ENCODE measurements around the gene KLHL28. TPM values are rescaled to one million over a fixed set of nuclear protein-coding genes. Genes with fewer than 3 reads are reported as not detected.
"Not testable (repeated sequence)": the region's sequence is repeated elsewhere in the genome, so short reads cannot be mapped to it uniquely, and the experiment has no call there.

The KLHL28 gene
- total and polyA plus RNA-seq, 3 experiments from 2014 or later: 12.3 to 45.3 (median 13.4) TPM

DNA sequence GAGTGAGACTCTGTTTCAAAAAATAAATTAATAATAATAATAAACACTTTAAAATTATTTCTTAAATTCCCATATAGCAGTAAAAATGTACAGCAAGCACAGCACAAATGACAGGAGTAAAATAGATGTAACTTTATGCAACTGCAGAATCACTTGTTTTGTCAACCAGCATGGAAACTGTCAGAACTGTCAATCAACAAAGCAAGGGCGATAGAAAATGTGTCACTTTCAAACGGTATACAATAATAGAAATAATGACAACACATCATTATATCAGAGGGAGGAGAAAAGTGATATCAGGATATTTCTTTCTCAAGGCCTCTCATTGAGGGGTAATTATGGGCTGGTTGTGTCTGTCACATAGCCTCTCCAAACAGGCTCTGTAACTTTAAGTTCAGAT lies 68.2 kb downstream of the KLHL28 start:
- Histone ChIP-seq H3K4me1 (ENCODE audit: insufficient read depth, low read length) (peaks cover 16% of the 10 kb centered on the region), H3K36me3 (ENCODE audit: insufficient read depth, low read length) (no peaks in the 10 kb centered on the region), H3K9me3 (ENCODE audit: low read length) (no peaks in the 10 kb centered on the region), H3K27me3 (ENCODE audit: insufficient read depth, low read length, poor library complexity, severe bottlenecking) (no peaks in the 10 kb centered on the region), H3K4me3 (ENCODE audit: low read length) (no peak overlapping the region), H3K27ac (ENCODE audit: low read depth, low read length) (no peak overlapping the region)
- CTCF ChIA-PET: no interaction called here
- no peak for DNase-seq
- peaks cover 0 to 4% (median 0%) of the 10 kb centered on the region in 5 donors for H3K9me3 Mint-ChIP-seq
- H3K4me1 Mint-ChIP-seq: peaks cover 13 to 20% (median 16%) of the 10 kb centered on the region in 3 donors
- no peak overlapping the region for H3K27ac Mint-ChIP-seq
- peaks cover 1 to 3% of the 10 kb centered on the region in 2 donors for H3K27me3 Mint-ChIP-seq
- H3K4me3 Mint-ChIP-seq: no peak overlapping the region
- peaks cover 0 to 2% (median 0%) of the 10 kb centered on the region in 3 donors for H3K36me3 Mint-ChIP-seq
- POLR2A ChIA-PET: no interaction called here

DNA sequence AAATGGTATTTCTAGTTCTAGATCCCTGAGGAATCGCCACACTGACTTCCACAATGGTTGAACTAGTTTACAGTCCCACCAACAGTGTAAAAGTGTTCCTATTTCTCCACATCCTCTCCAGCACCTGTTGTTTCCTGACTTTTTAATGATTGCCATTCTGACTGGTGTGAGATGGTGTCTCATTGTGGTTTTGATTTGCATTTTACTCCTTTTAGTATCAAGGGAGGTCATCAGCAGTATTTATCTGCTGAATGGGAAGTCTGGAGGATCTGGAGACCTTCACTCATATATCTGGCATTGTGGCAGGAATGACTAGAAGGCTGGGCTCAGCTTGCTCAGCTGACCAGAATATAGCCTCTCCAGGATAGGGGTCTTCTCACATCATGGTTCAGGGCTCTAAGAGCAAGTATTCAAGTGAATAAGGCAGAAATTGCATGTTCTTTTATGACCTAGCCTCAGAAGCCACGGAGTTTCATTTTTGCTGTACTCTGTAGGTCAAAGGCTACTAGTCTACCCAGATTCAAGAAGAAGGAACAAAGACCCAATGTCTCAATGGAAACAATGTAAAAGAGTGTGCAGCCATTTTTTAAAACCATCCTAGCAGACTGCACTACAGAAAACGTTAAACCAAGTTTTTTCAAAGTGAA lies 69.9 kb downstream of the KLHL28 start:
- POLR2A ChIA-PET; H3K36me3 ChIP-seq (ENCODE audit: insufficient read depth, low read length); H3K9me3 Mint-ChIP-seq; H3K4me1 Mint-ChIP-seq; H3K4me3 ChIP-seq (ENCODE audit: low read length); H3K27ac ChIP-seq (ENCODE audit: low read depth, low read length); H3K36me3 Mint-ChIP-seq; H3K4me1 ChIP-seq (ENCODE audit: insufficient read depth, low read length); CTCF ChIA-PET; H3K9me3 ChIP-seq (ENCODE audit: low read length); H3K27me3 Mint-ChIP-seq; H3K4me3 Mint-ChIP-seq; H3K27me3 ChIP-seq (ENCODE audit: insufficient read depth, low read length, poor library complexity, severe bottlenecking); DNase-seq; H3K27ac Mint-ChIP-seq: not testable (repeated sequence)

DNA sequence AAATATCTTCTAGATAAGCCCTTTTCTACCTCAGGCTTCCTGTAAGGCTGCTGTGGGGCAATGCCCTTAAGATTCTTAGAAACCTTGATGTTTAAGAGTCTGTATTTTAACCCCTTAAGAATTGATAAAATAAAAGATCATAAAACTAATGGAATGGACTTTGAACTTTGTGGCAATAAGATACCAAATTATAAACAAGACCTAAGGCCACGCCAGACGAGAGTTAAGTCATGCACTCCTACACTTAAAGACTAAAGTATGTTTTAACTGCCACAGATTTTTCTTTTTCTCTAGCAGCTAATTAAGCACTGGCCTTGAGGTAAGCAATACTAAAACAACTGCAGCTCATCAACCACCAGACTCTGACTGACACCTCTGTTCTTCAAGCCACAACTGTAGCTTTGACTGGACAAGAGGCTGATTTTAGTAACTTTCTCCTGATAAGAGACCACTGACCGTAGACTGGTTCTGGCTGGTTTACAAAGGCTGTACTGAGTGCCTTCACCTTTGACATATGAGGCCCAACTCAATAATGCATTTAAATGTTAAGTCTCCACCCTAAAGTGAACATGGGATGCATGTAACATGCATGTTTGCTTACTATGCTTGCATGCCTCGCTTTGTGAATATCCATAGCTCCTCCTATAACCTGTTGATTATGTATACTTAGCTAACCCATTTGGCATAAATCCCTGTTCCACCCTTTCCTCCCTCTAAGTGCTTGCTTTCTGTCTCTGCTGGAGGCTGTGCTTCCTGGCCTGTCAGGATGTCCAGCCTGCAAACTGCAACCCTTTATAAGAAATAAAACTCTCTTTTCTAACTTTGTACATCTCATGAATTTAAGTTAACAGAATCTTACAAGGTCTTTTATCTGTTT lies 71.9 kb downstream of the KLHL28 start:
- Mint-ChIP-seq H3K36me3 (no peaks in the 10 kb centered on the region), H3K4me1 (no peaks in the 10 kb centered on the region), H3K27me3 (peaks cover 1 to 3% of the 10 kb centered on the region in 2 donors), H3K27ac (no peak overlapping the region), H3K4me3 (no peak overlapping the region), H3K9me3 (peaks cover 0 to 3% (median 0%) of the 10 kb centered on the region in 5 donors)
- H3K9me3 ChIP-seq (ENCODE audit: low read length): no peaks in the 10 kb centered on the region
- H3K4me1 ChIP-seq (ENCODE audit: insufficient read depth, low read length): no peaks in the 10 kb centered on the region
- no peaks in the 10 kb centered on the region for H3K27me3 ChIP-seq (ENCODE audit: insufficient read depth, low read length, poor library complexity, severe bottlenecking)
- H3K4me3 ChIP-seq (ENCODE audit: low read length): no peak overlapping the region
- no peaks in the 10 kb centered on the region for H3K36me3 ChIP-seq (ENCODE audit: insufficient read depth, low read length)
- POLR2A ChIA-PET: no interaction called here
- no peak overlapping the region for H3K27ac ChIP-seq (ENCODE audit: low read depth, low read length)
- CTCF ChIA-PET: no interaction called here
- DNase-seq: no peak

DNA sequence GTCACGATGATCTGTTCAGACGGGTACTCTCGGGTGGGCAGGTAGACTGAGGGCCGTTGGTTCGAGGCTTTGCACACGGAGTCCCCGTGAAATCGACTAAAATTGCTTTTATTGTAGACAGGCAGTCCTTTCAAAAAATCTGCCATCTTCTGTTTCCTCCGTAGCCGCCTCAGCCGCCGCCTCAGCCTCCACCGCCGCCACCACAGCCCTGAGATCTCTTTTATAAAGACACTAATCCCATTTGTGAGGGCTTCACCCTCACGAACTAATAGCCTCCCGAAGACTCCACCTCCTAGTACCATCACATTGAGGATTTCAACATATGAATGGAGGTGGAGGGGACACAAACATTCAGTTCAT lies 74.2 kb downstream of the KLHL28 start:
- ChIA-PET CTCF (no interaction called here), POLR2A (no interaction called here)
- Histone ChIP-seq H3K36me3 (ENCODE audit: insufficient read depth, low read length) (no peaks in the 10 kb centered on the region), H3K4me1 (ENCODE audit: insufficient read depth, low read length) (no peaks in the 10 kb centered on the region), H3K4me3 (ENCODE audit: low read length) (no peak overlapping the region), H3K27ac (ENCODE audit: low read depth, low read length) (no peak overlapping the region), H3K9me3 (ENCODE audit: low read length) (no peaks in the 10 kb centered on the region), H3K27me3 (ENCODE audit: insufficient read depth, low read length, poor library complexity, severe bottlenecking) (no peaks in the 10 kb centered on the region)
- peaks cover 1 to 3% of the 10 kb centered on the region in 2 donors for H3K27me3 Mint-ChIP-seq
- no peaks in the 10 kb centered on the region for H3K4me1 Mint-ChIP-seq
- H3K9me3 Mint-ChIP-seq: peaks cover 3 to 11% (median 7%) of the 10 kb centered on the region in 5 donors
- DNase-seq: no peak
- H3K4me3 Mint-ChIP-seq: peak overlapping the region in 1 of 7 donors; percentile 29
- no peak overlapping the region for H3K27ac Mint-ChIP-seq
- peaks cover 0 to 9% (median 0%) of the 10 kb centered on the region in 3 donors for H3K36me3 Mint-ChIP-seq

DNA sequence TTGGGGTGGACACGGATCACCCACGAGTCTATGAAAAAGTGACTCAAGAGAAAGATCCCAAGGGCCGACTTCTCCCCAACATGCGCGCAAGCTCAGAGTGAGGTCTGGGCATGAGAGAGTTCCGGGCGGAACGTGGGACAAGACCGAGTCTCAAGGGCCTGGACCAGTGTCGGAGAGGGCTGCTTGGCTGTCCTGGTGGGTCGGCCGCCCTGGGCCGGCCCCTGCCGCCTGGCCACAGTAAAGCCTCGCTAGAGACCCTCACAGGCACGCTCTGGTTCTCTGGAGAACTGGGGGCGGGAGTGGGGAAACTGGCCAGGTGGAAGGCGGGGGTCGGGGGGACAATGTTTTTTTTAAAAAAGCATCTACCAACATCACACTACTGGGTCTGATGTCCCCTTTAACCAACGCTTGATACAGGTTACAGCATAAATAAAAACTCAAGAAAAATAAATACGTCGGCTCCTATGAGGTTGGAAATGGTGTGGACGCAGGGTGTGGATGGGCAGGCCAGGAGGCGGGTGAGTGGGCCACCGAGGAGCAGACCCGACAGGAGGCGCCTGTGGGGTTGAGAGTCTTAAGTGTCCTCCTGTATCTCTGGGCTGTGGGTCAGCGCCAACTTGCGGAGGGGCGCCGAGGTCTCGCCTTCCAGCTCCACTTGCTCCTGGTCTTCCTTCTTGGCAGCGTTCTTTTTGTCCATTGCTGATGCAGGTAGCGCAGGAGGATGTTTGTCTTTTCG lies 74.7 kb downstream of the KLHL28 start:
- H3K27me3 ChIP-seq (ENCODE audit: insufficient read depth, low read length, poor library complexity, severe bottlenecking): no peaks in the 10 kb centered on the region
- H3K4me1 Mint-ChIP-seq: no peaks in the 10 kb centered on the region
- H3K27ac ChIP-seq (ENCODE audit: low read depth, low read length): no peak overlapping the region
- no peaks in the 10 kb centered on the region for H3K9me3 ChIP-seq (ENCODE audit: low read length)
- H3K36me3 ChIP-seq (ENCODE audit: insufficient read depth, low read length): no peaks in the 10 kb centered on the region
- H3K9me3 Mint-ChIP-seq: peaks cover 8 to 16% (median 12%) of the 10 kb centered on the region in 5 donors
- DNase-seq: no peak
- CTCF ChIA-PET: no interaction called here
- H3K4me3 ChIP-seq (ENCODE audit: low read length): no peak overlapping the region
- H3K27ac Mint-ChIP-seq: no peak overlapping the region
- POLR2A ChIA-PET: no interaction called here
- no peaks in the 10 kb centered on the region for H3K4me1 ChIP-seq (ENCODE audit: insufficient read depth, low read length)
- H3K27me3 Mint-ChIP-seq: peaks cover 1 to 6% of the 10 kb centered on the region in 2 donors
- H3K36me3 Mint-ChIP-seq: peaks cover 0 to 14% (median 2%) of the 10 kb centered on the region in 3 donors
- peak overlapping the region in 1 of 7 donors; percentile 29 for H3K4me3 Mint-ChIP-seq

GRCh38 chr14:44880791-44881190 lies 81.0 kb downstream of the KLHL28 start:
- Histone ChIP-seq H3K4me3 (ENCODE audit: low read length) (no peak overlapping the region), H3K36me3 (ENCODE audit: insufficient read depth, low read length) (no peaks in the 10 kb centered on the region), H3K9me3 (ENCODE audit: low read length) (no peaks in the 10 kb centered on the region), H3K27ac (ENCODE audit: low read depth, low read length) (no peak overlapping the region), H3K27me3 (ENCODE audit: insufficient read depth, low read length, poor library complexity, severe bottlenecking) (no peaks in the 10 kb centered on the region), H3K4me1 (ENCODE audit: insufficient read depth, low read length) (no peaks in the 10 kb centered on the region)
- CTCF ChIA-PET: interaction anchor here (0.7 kb wide), 1 partner anchor 286 kb away, joined by 3 read pairs; no protein-coding TSS in a partner anchor
- Mint-ChIP-seq H3K27me3 (peaks cover 11 to 45% of the 10 kb centered on the region in 2 donors), H3K36me3 (peaks cover 0 to 22% (median 5%) of the 10 kb centered on the region in 3 donors), H3K9me3 (peaks cover 22 to 32% (median 26%) of the 10 kb centered on the region in 5 donors), H3K4me1 (no peaks in the 10 kb centered on the region), H3K27ac (no peak overlapping the region), H3K4me3 (no peak overlapping the region)
- POLR2A ChIA-PET: no interaction called here
- DNase-seq: no peak
